ENCODE measurements around the gene SKIDA1.

DNA sequence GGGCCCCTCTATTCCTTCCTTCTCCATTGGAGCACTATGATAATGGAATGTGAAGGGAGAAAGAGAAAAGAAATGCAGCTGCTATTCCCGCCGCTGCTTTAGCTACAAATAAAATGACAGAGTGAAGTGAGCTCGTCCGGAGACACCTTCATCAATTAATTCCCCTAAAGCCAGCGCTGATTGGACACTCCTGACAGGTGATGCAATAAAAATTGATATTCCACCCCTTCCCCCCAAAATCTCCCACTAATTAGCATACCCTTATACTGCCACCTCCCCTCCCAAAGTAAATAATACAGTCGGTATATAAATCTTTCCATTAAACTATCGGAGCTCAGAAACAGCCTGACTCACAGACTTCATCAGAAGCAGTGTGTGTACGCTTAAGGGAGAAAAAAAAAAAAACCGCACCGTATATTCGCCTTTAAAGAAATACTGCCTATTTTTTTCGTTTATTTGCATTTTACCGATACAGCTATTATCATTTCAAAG, 7.3 kb downstream of the SKIDA1 start:
- no peak for TF ChIP-seq CTCF (IDR thresholded peaks at IDR 0.05; ENCODE audit: low read depth, low read length)
- no peak for TF ChIP-seq MYC (IDR thresholded peaks at IDR 0.05; ENCODE audit: low read depth, low read length)
- TF ChIP-seq POLR2A (IDR thresholded peaks at IDR 0.05; ENCODE audit: extremely low read depth, insufficient read length): no peak
